Activated effector memory CD4-positive, alpha-beta T cell treated with anti-CD3 and anti-CD28 coated beads, Interleukin-2, amount 50 U/mL, for 16 hours (primary cell): ENCODE measurements around the gene AP1M1.

Experiments
- DNase-seq: peaks from one replicate; pipeline ENCODE4 v3.0.0-alpha.2; 2020

AP1M1 gene

DNA sequence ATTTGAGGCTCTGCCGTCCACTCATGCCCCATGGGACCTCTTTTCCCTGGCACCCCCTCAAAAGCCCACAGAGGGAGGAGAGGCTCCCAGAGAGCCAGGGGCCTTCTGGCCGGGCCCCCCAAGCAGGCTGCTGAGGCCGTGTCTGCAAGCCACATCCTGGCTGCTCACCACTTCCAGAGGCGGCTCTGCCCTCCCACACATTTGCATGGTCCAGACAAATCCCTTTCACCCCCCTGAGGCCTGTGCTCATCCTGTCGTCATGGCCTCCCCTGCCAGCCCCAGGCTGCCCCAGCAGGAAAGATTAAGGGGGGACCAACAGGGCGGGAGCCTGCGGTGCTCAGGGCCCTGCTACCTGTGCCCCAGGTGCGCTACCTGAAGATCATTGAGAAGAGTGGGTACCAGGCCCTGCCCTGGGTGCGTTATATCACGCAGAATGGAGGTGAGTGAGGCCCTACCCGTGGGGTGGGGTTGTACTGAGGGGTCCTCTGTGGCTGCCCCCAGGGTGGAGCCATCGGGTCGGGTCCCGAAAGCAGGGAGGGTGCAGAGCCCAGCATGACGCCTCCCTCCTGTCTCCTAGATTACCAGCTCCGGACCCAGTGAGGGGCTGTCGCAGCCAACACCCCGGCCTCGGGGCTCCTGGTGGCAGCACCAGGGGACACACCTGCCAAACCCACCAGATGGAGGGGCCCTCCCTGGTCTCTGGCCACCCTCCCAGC lies 36.3 kb downstream of the AP1M1 start:
- peak; percentile 55 for DNase-seq

DNA sequence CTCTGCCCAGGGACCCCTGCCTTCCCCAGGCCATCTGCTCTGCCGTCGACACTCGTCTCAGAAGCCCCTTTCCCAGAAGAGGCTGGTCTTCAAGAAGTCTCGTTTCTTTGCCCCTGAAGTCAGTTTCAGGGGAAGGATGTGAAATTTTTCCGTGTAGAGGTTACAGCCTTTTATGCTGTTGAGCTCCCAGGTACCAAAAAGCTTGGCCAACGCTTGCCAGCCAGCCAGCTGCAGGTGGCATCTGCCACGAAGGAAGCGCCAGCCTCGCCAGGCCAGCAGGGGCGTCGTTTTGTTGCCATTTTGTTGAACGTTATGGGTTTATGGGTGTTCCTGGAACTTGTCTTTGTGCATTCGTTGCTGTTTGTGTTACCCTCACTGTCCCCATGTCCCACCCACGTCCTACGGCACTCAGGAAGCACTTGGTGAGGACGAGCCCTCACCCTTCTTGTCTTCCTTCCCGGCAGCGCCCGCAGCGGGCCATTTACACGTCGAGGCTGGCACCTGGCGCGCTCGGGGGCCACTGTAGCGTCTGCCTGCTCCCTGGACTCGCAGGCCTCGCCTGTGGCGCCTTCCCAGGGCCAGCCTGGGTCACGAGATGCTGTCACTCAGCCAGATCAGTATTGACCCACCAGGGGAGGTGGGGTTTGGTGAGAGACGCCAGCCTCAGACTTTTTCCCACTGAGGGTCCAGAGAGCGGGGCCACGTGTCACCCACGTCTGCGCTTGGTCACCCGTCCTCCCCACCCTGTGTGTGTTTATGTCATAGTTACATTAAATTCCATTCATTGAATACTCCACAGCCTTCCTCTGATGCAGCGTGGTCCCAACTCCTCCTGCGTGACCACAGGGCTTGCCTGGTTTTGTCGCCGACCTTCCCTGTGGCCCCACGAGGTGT lies 37.1 kb downstream of the AP1M1 start:
- DNase-seq = no peak

DNA sequence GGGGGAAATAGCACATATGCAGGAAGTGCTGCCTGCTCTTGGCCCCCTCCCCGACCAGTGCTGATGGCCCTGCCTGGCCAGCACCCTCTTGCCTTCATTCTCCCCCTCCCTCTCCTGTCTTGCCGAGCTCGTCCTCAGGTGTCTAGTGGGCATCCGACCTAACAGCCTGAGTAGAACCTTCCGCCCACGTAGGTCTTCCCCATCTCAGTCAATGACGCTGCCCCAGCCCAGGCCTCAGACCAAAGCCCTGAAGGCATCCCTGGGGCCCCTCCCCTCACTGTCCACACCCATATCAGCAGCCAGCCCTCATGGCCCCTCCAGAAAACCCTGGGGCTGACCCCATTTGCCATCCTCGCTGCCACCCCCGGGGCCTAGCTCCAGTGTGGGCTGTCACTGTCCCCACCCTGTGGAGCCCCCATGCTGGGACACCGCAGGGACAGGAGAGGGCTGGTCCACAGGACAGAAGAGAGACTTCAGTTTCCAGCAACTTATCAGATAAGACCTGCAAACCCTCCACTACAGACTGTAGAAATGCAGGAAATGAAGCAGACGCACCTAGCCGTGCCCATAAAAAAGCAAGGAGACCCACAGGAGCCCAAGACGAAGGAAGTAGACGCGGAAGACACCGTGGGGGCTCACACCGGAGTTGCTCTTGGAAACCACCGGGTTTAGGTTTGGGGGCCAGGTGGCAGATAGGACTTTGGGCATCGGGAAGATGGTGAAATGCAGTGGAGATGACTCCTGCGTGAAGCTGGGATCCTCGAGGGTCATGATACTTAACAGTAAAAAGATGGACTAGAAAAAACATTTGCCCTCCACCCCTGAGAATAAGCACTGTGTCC lies 38.3 kb downstream of the AP1M1 start:
- DNase-seq = no peak

DNA sequence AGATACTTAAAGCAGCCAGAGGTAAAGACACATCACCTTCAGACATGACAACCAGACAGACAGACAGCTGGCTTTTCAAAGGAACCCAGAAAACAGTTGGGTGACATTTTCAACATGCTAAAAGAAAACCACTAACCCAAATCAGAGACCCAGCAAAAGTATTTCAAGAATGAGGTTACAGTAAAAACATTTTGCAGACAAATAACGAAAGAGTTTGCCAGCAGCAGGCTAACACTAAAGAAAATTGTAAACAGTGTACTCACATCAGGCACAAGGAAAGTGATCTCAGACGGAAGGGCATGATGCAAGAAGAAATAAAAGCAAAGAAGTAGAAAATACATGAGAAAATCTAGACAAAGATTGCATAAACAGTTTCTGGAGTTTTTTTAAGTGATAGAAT lies 46.4 kb downstream of the AP1M1 start:
- DNase-seq = no peak

DNA sequence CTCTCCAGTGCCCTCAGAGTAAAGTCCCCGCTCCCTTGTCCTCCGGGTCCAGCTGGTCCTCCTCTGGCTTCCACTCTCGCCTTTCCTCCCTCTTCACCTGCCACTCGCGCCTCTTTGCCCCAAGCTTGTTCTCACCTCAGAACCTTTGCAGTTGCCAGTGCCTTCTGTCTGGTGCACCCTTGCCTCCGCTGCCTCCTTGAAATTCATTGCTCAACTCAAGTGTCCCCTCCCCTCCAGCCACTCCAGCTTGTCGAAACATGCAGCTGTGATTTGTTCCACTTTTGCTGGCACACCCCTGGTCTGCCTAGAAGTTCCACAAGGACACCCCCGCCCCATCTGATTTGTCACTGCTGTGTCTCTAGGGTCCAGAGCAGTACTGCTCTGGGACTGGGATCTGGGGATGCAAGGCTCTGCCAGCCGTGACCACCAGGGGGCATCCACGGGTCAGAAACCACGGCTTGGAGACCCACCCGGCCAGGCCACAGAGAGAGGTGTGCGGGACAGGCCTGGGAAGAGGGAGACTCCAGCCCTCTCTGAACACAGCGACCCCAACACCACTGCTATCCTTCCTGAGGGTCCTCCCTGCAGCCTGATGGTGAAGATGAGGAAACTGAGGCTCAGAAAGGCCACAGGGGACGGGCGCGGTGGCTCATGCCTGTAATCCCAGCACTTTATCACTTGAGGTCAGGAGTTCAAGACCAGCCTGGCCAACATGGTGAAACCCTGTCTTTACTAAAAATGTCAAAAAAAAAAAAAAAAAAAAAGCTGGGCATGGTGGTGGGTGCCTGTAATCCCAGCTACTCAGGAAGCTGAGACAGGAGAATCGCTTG lies 49.9 kb downstream of the AP1M1 start:
- DNase-seq = peak; percentile 93

DNA sequence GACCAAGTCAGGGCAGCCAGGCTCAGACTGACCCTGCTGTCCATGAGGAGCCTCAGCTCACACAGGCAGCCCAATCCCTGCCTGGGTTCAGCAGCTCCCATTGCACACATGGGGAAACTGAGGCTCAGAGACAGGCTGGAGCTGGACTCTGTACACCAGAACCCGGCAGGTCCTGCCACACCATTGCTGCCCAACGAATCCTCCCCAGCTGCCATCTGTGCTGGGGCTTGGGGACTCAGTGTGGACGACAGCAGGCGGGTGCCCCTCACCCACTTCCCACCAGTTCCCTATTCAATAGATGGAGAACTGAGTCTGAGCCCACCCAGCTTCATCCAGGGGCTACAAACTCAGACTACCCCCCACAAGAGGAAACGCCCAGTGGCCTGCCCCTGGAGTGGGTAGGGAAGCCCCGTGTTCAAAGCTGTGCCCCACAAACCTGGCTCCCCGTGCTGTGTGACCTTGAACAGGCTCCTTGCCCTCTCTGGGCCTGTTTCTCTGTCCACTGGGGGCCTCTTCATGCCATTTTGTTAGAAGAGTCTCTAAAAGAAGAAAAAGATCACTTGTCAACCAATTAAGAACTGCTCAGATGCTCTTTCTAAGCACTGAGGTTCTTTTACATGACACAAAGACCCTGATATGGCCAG lies 50.8 kb downstream of the AP1M1 start:
- DNase-seq = no peak

DNA sequence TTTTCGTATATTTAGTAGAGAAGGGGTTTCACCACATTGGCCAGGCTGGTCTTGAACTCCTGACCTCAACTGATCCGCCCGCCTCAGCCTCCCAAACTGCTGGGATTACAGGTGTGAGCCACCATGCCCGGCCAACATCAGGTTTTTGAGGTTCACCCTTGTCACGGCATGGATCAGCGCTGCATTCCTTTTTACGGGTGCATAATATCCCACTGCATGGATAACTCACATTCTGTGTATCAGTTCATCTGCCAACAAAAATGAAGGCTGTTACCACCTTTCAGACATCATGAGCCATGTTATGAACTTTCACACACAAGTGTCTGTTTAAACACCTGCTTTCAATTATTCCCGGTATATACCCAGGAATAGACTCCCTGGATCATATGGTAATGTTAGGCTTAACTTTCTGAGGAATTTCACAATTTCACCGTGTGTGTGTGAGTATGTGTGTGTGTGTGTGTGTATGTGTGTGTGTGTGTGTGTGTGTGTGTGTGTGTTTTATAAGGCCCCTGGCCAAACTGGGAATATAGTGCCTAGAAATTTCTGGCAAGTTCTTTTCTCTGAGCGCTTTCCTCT lies 52.2 kb downstream of the AP1M1 start:
- DNase-seq = no peak

DNA sequence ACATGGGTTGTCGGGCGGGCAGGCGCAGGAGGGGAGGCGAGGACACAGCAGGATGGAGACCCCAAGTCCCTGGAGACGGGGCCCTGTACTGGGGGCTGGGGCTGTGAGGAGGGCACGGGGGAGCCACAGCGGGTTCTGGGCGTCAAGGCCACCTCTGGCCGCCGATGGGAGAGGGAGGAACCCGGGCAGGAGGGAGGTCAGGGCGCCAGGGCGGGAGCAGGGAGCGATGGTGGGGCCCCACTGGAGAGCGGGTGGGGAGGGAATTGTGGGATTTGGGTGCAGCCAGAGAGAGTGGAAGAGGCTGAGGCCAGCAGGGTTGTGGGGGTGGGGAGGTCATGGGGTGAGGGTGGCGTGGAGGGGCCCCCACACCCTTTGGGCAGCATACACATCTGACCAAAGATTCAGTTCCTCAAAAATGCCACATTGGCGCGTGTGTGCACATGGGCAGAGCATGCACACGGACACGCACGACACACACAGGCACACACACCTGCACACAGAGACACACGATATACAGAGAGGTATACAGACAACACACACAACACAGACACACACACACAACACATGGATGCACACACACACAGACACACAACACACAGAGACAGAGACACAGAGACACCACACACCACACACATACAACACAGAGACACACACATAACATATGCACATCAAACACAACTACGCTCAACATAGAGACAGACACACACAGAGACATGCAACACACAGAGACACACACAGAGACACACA lies 54.9 kb downstream of the AP1M1 start:
- no peak for DNase-seq

DNA sequence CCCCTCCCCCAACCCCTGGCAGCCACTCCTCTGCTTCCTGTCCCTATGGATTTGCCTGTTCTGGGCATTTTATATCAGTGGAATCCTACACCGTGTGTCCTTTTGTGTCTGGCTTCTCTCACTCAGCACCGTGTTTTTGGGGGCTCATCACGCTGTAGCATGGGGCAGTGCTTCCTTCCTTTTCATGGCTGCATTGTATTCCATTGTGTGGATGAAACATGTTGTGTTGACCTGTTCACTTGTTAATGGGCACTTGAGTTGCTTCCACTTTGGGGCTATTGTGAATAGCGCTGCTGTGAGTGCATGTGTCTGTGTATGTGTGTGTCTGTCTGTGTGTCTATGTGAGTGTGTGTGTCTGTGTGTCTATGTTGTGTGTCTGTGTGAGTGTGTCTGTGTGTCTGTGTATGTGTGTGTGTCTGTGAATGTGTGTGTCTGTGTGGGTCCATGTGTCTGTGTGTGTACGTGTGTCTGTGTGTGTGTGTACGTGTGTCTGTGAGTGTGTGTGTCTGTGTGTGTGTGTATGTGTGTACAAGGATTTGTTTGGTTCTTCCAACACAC lies 57.2 kb downstream of the AP1M1 start:
- no peak for DNase-seq

DNA sequence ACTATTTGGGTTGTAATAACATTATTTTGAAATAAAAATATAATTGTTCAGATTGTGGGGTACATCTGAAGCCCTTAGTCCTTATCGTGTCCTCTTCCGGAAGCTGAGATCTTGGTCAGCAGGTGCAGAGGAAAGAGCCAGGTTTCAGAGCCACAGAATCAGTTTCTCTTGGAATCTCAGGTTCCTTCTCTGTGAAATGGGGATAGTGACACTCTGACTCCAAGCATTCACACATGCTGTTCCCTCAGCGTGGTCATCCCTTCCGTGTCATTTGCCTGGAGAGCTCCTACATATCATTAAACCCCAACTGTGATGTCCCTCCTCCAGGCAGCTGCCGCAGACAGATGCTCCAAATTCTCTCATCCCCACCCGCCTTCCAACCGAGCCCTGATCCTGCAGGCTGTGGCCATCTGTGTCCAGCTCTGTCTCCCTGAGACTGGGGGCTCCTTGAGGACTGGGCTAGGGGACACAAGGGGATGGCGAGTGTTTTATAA lies 59.8 kb downstream of the AP1M1 start:
- DNase-seq = no peak

DNA sequence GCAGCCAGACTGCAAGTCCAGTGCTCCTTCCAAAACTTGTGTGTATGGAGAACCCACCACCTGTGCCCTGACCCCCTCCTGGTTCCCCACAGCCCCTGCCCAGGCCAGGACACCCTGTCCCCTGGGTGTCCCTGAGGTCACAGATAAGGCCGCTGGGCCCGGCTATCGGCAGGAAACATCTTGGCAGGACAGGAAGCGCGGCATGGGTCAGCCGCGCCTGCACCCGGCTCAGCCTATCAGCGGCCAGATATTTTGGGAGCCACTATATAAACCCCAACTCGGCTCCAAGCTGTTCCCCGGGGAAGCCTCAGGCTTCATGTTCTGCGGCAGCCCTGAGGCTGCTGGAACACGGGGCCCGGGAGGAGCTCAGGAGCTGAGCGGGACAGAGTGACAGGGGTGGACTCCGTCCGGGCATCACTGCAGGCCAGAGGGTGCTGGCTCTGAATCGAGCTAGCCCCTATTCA lies 60.8 kb downstream of the AP1M1 start:
- DNase-seq = no peak

DNA sequence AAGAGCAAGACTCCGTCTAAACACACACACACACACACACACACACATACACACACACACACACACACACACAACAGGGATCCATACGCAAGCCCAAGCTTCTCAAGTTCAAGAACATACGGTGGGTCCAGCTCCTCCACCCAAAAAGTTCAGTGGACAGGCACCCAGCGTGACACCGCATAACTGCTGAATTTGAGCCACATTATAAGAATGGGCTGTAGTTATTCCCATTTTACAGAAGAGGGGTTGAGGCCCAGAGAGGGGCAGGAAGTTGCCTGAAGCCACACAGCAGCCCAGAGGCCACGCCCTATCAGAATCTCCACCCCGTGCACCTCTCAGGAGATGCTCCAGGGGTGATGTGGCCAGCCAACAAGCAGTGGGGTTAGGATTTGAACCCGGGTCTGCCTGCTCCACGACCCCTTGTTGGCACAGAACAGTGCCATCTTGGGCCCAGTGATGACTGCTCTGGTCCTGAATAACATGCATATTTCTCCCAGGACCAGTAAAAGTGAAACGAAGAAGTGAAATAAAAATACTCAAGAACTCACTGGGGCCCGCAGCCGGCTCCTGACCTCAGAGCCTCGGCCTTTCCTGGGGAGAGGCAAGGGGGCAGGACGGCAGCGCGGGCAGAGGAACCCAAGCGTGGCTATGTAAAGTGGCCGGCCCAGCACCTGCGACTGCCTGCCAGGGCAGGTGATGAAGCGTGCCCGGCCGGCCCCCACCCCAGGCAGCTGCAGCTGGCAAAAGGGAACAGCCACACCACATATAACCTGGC lies 61.9 kb downstream of the AP1M1 start:
- no peak for DNase-seq

DNA sequence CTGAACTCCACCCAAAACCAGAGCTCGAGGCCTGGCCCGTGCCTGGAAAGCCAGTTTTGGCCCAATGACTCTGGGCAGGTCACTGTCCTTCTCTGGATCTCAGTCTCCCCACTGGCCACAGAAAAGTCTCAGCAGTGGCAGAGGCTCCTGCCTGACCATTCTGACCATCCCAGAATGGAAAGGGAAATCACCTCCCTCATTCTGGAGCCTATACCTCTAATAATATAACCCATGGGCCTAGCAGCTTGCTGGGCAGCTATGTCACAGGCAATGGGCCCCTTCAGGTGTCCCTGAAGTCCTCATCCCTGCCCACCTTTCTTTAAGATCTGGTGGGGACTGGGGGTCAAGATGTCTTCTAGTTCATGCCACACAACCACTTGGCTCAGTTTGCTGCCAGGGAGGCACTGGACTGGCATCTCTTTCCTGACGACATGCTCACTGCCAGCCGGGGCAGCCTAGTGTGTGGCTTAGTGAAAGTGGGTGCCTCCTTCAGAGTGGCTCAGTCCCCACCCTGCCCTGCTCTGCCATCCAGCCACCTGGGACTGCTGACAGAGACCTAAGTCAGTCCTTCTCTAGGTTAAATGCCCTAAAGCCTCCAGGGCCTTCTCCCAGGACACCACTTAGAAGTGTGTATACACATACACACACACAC lies 62.6 kb downstream of the AP1M1 start:
- DNase-seq = no peak

DNA sequence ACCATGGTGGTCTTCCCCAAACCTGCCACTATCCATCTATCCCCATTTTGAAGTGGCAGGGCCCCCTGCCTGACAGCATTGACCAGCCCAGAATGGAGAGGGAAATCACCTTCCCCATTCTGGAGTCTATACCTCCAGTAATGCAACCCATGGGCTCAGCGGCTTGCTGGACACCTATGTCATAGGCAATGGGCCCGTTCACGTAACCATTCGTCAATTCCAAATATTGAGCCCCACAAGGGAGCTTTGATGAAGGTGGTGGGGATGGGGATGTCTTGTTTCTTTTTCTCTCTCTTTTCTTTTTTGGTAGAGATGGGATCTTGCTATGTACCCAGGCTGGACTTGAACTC lies 63.1 kb downstream of the AP1M1 start:
- DNase-seq = no peak

DNA sequence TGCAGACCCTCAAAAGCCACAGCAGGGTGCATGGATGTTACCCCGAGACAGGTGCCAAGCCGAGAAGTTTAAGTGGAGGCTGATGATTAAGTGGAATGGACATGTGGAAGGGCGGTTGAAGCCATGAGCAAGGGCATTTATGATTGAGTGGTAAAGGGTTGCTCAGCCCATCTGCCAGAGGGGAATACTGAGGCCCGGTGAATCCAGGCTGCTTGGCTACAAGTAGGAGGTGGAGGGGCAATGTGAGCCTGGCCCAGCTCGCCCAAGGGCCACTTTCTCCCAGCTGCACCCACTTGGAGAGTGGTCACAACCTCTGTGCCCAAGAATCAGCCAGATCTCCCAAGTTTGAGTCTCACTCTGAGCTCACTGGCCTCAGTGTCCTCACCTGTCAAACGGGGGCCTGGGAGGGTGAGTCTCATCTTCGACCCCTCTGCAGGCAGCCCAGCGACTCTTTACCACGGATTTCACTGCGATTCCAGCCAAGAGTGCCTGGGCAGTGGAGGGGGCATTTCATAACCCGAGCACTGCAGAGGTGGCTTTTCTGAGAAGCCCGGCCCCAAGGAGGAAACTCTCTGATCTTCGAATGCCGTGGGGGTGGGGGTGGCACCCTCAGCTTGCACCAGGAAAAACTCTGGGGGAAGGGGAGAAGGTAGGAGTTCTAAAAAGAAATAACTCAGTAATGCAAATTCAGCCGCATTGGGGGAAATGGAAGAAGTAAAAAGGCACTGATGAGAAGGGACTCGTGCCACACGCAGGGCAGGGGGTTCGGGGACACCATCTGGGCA lies 64.1 kb downstream of the AP1M1 start:
- DNase-seq = no peak

DNA sequence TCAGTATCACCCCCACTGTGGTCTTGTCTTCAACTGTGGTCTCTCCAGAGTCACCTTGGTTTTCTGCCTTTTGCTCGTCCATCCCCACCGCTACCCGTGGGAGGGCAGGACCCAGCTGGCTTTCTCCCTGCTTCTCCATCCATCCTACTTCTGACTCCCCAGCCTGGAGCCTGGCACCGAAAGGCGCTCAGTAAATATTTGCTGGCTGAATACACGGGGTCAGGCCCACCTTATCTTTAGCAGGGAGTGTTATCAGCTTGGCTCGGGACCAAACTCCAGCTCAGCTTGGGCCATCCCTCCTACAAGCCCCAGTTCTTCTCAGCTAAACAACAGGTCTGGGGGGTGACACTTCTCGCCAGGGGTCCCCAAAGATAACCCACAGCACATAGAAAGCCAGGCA lies 64.9 kb downstream of the AP1M1 start:
- no peak for DNase-seq

DNA sequence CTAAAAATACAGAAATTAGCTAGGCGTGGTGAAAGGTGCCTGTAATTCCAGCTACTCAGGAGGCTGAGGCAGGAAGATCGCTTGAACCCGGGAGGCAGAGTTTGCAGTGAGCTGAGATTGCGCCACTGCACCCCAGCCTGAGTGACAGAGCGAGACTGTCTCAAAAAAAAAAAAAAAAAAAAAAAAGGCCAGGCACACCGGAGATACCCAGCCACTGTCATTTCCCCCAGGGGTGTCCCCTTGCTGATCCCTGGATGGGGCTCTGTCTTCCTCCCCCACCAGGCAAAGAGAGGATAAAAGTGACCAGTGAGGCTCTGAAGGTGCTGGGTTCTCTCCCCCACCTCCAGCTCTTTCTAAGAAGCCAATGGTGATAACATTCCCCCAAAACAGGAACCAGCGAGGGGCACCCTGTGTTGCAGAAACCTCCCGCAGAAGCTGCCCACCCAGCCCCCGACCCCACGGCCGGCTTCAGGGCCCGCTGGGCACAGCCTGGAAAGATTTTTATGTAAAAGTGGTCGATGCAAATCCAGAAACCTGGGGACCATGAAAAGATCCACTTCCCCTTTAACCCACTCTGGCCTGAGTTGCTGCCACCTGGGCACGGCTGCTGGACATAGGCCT lies 65.5 kb downstream of the AP1M1 start:
- DNase-seq = no peak

DNA sequence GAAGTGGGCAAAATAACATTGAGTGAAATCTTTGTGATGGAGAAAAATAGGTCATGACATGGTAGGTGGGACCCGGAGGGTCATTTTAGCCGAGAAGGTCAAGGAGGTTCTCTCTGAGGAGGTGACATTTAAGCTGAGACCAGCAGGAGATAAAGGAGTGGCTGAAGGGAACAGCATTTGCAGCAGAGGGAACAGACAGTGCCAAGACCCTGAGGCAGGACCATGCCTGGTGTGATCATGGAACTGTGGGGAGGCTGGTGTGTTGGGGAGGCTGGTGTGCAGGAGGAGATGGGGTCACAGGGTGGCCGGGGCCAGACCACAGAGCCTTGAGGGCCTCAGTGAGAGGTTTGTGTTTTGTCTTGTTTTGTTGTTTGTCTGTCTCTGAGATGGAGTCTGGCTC lies 67.5 kb downstream of the AP1M1 start:
- no peak for DNase-seq
